ENCODE measurements around the gene ADSS1. TPM values are rescaled to one million over a fixed set of nuclear protein-coding genes. Genes with fewer than 3 reads are reported as not detected.

Gene ADSS1
- total RNA-seq, 1 donor from 2014 or later: 16.9 TPM

GRCh38 chr14:104687601-104688504 lies 36.2 kb upstream of the ADSS1 start:
- DNase-seq: no peak

GRCh38 chr14:104688505-104689108 lies 35.4 kb upstream of the ADSS1 start:
- no peak for DNase-seq

- DNase-seq: no peak
Measured at GRCh38 chr14:104689109-104689880, 34.7 kb upstream of the ADSS1 start, which contains the start of gene INF2. Gene INF2 (plus strand): TSS chr14:104689618. CDS start chr14:104701366, 11,748 bp downstream.

- DNase-seq: no peak
Measured at GRCh38 chr14:104689881-104690711, 33.9 kb upstream of the ADSS1 start.

- no peak for DNase-seq
Measured at GRCh38 chr14:104690861-104691455, 33.1 kb upstream of the ADSS1 start.

- DNase-seq: no peak
Measured at GRCh38 chr14:104691546-104692260, 32.3 kb upstream of the ADSS1 start.

GRCh38 chr14:104692261-104692938 lies 31.6 kb upstream of the ADSS1 start:
- DNase-seq: no peak

- DNase-seq: no peak
Measured at GRCh38 chr14:104692939-104693315, 31.1 kb upstream of the ADSS1 start.

GRCh38 chr14:104693482-104694431 lies 30.3 kb upstream of the ADSS1 start:
- DNase-seq: no peak

GRCh38 chr14:104694475-104694950 lies 29.5 kb upstream of the ADSS1 start:
- DNase-seq: no peak

- no peak for DNase-seq
Measured at GRCh38 chr14:104694991-104695659, 28.9 kb upstream of the ADSS1 start.

- DNase-seq: no peak
Measured at GRCh38 chr14:104695660-104696000, 28.4 kb upstream of the ADSS1 start.

- no peak for DNase-seq
Measured at GRCh38 chr14:104696671-104697316, 27.2 kb upstream of the ADSS1 start.

- no peak for DNase-seq
Measured at GRCh38 chr14:104697317-104697703, 26.7 kb upstream of the ADSS1 start.

GRCh38 chr14:104697892-104698583 lies 26.0 kb upstream of the ADSS1 start:
- DNase-seq: no peak

- DNase-seq: no peak
Measured at GRCh38 chr14:104698688-104699425, 25.2 kb upstream of the ADSS1 start.

GRCh38 chr14:104699426-104699748 lies 24.6 kb upstream of the ADSS1 start:
- no peak for DNase-seq
